ENCODE measurements around the gene SRGAP2B.
"Not testable (repeated sequence)": the region's sequence is repeated elsewhere in the genome, so short reads cannot be mapped to it uniquely, and the experiment has no call there.

SRGAP2B gene

GRCh38 chr1:145041519-145041918 is 53.6 kb downstream of the SRGAP2B start:
- not testable (repeated sequence) for DNase-seq

- DNase-seq, result not testable (repeated sequence)
These were observed 59.1 kb downstream of the SRGAP2B start for GRCh38 chr1:145036019-145036418.

GRCh38 chr1:145033523-145033922 is 61.6 kb downstream of the SRGAP2B start:
- DNase-seq, result not testable (repeated sequence)

GRCh38 chr1:145027251-145027650 is 67.9 kb downstream of the SRGAP2B start:
- DNase-seq, result not testable (repeated sequence)

GRCh38 chr1:145025286-145025685 is 69.8 kb downstream of the SRGAP2B start:
- not testable (repeated sequence) for DNase-seq

GRCh38 chr1:145022259-145022658 is 72.9 kb downstream of the SRGAP2B start:
- not testable (repeated sequence) for DNase-seq

GRCh38 chr1:145021749-145022148 is 73.4 kb downstream of the SRGAP2B start:
- not testable (repeated sequence) for DNase-seq

- DNase-seq, result not testable (repeated sequence)
These were observed 75.4 kb downstream of the SRGAP2B start for GRCh38 chr1:145019709-145020108.

GRCh38 chr1:145017725-145018124 is 77.4 kb downstream of the SRGAP2B start:
- not testable (repeated sequence) for DNase-seq

- not testable (repeated sequence) for DNase-seq
These were observed 78.7 kb downstream of the SRGAP2B start for GRCh38 chr1:145016492-145016862.

- not testable (repeated sequence) for DNase-seq
These were observed 79.2 kb downstream of the SRGAP2B start for GRCh38 chr1:145015744-145016491.

GRCh38 chr1:145013353-145013752 is 81.8 kb downstream of the SRGAP2B start:
- not testable (repeated sequence) for DNase-seq

GRCh38 chr1:145011811-145012210 is 83.3 kb downstream of the SRGAP2B start:
- not testable (repeated sequence) for DNase-seq

GRCh38 chr1:145010580-145010979 is 84.5 kb downstream of the SRGAP2B start:
- DNase-seq, result not testable (repeated sequence)

GRCh38 chr1:145009928-145010327 is 85.2 kb downstream of the SRGAP2B start:
- DNase-seq, result not testable (repeated sequence)

GRCh38 chr1:145008388-145008787 is 86.7 kb downstream of the SRGAP2B start:
- DNase-seq, result not testable (repeated sequence)

- DNase-seq, result not testable (repeated sequence)
These were observed 90.0 kb downstream of the SRGAP2B start for GRCh38 chr1:145005142-145005541.

GRCh38 chr1:145001381-145001780 is 93.7 kb downstream of the SRGAP2B start:
- not testable (repeated sequence) for DNase-seq

GRCh38 chr1:145000743-145001326 is 94.3 kb downstream of the SRGAP2B start:
- not testable (repeated sequence) for DNase-seq

- not testable (repeated sequence) for DNase-seq
These were observed 94.9 kb downstream of the SRGAP2B start for GRCh38 chr1:145000074-145000742.

GRCh38 chr1:144998981-144999273 is 96.2 kb downstream of the SRGAP2B start:
- DNase-seq, result not testable (repeated sequence)

GRCh38 chr1:144998134-144998980 is 96.8 kb downstream of the SRGAP2B start:
- DNase-seq, result not testable (repeated sequence)
